GM12865 (cell line): ENCODE measurements around the gene LRRC4.

Source experiments
- DNase-seq: peaks from one replicate; pipeline ENCODE4 v3.0.0; 2010; ENCODE audit warnings: low read depth
- H3K4me3 ChIP-seq: 2 replicates; pipeline ENCODE4 v1.5.1; 2011; ENCODE audit warnings: mild to moderate bottlenecking, low read depth, low read length, control low read depth
- CTCF ChIP-seq: IDR thresholded peaks from 2 replicates; pipeline ENCODE4 v1.5.1; 2011; ENCODE audit warnings: low read length, control low read depth, low read depth, inconsistent platforms; ENCODE audit not compliant: insufficient read depth; ENCODE audit errors: missing control alignments

LRRC4 gene

GRCh38 chr7:128014811-128015210, 16.4 kb downstream of the LRRC4 start:
- TF ChIP-seq CTCF, result no peak
- DNase-seq, result no peak

GRCh38 chr7:128011131-128011661, 20.0 kb downstream of the LRRC4 start:
- DNase-seq, result no peak
- no peak overlapping the region for H3K4me3 ChIP-seq
- no peak for TF ChIP-seq CTCF

More at GRCh38 chr7:128014811-128015210, 16.4 kb downstream of the LRRC4 start:
- no peak overlapping the region for H3K4me3 ChIP-seq

GRCh38 chr7:128010391-128011127, 20.7 kb downstream of the LRRC4 start:
- H3K4me3 ChIP-seq, result no peak overlapping the region
- no peak for DNase-seq
- no peak for TF ChIP-seq CTCF

- no peak for TF ChIP-seq CTCF
- DNase-seq, result no peak
- H3K4me3 ChIP-seq, result no peak overlapping the region
Measured at GRCh38 chr7:128008744-128009143, 22.5 kb downstream of the LRRC4 start.

GRCh38 chr7:128008141-128008540, 23.1 kb downstream of the LRRC4 start:
- H3K4me3 ChIP-seq, result no peak overlapping the region
- DNase-seq, result no peak
- TF ChIP-seq CTCF, result no peak

- no peak for TF ChIP-seq CTCF
- DNase-seq, result no peak
- no peak overlapping the region for H3K4me3 ChIP-seq
Measured at GRCh38 chr7:128007303-128007680, 23.9 kb downstream of the LRRC4 start.
